GM10266 (cell line): ENCODE data around the gene MTPN.

ENCODE experiments used
- DNase-seq: peaks from one replicate; pipeline ENCODE4 v3.0.0; 2012; ENCODE audit errors: extremely low spot score
- CTCF ChIP-seq: IDR thresholded peaks from 2 replicates; pipeline ENCODE4 v1.5.1; 2012; ENCODE audit warnings: mild to moderate bottlenecking, low read depth; ENCODE audit not compliant: control insufficient read depth, insufficient read depth; ENCODE audit errors: missing control alignments

The MTPN gene

GRCh38 chr7:135886345-135887132 is 90.6 kb downstream of the MTPN start:
- no peak for DNase-seq
- TF ChIP-seq CTCF = no peak

- TF ChIP-seq CTCF = no peak
- no peak for DNase-seq
Measured at GRCh38 chr7:135884495-135885232, 92.5 kb downstream of the MTPN start.

- DNase-seq = no peak
- TF ChIP-seq CTCF = no peak
Measured at GRCh38 chr7:135879233-135879632, 97.9 kb downstream of the MTPN start.

- no peak for DNase-seq
- no peak for TF ChIP-seq CTCF
Measured at GRCh38 chr7:135878284-135878683, 98.9 kb downstream of the MTPN start.

- no peak for TF ChIP-seq CTCF
Measured at GRCh38 chr7:135877805-135878204, 99.4 kb downstream of the MTPN start.

More at GRCh38 chr7:135877805-135878204, 99.4 kb downstream of the MTPN start:
- DNase-seq = no peak
